NB4 (cell line): ENCODE results near the gene KIF16B.

Source experiments
- CTCF ChIP-seq: IDR thresholded peaks from one replicate; pipeline ENCODE4 v1.5.1; 2012; ENCODE audit warnings: low read depth, low read length
- POLR2A ChIP-seq: IDR thresholded peaks from 2 replicates; pipeline ENCODE4 v1.6.1; 2011; ENCODE audit warnings: mild to moderate bottlenecking; ENCODE audit not compliant: insufficient read length; ENCODE audit errors: extremely low read depth

GRCh38 chr20:16498526-16499253 lies 74.6 kb downstream of the KIF16B start:
- no peak for TF ChIP-seq CTCF
- no peak for TF ChIP-seq POLR2A
